CD4-positive, alpha-beta memory T cell (primary cell): ENCODE results near the gene PRRX2. TPM values are rescaled to one million over a fixed set of nuclear protein-coding genes. Genes with fewer than 3 reads are reported as not detected.
"Not testable (repeated sequence)": the region's sequence is repeated elsewhere in the genome, so short reads cannot be mapped to it uniquely, and the experiment has no call there.

Experiments used
- CTCF ChIA-PET: fragments of 350-600 bp; sonication (Branson Sonifier 250); formaldehyde crosslinking; loops from one replicate; lab custom pipeline; 2021; ENCODE audit warnings: inconsistent platforms; ENCODE audit not compliant: partially characterized antibody; lab: Charles Lee
- POLR2A ChIA-PET: fragments of 350-600 bp; sonication (Branson Sonifier 250); formaldehyde crosslinking; loops from one replicate; lab custom pipeline; 2021; ENCODE audit not compliant: partially characterized antibody; lab: Charles Lee
- DNase-seq, 5 donors: peaks; one replicate each; pipeline versions ENCODE4 v3.0.0 to v3.0.0-alpha.2; 2020 to 2022; ENCODE audit warnings: mixed read lengths in 1 of 5
- H3K27ac ChIP-seq: one replicate; pipeline ENCODE4 v1.7.0; 2013; ENCODE audit warnings: low read depth, low read length
- H3K27me3 ChIP-seq: 2 replicates; pipeline ENCODE4 v1.7.0; 2013; ENCODE audit warnings: mild to moderate bottlenecking, low read length, moderate library complexity; ENCODE audit not compliant: insufficient read depth
- H3K36me3 ChIP-seq: 2 replicates; pipeline ENCODE4 v1.7.0; 2013; ENCODE audit warnings: mild to moderate bottlenecking, low read length, moderate library complexity; ENCODE audit not compliant: insufficient read depth
- H3K4me1 ChIP-seq: 2 replicates; pipeline ENCODE4 v1.7.0; 2013; ENCODE audit warnings: mild to moderate bottlenecking, low read length, moderate library complexity; ENCODE audit not compliant: insufficient read depth
- H3K4me3 ChIP-seq, 2 donors: one replicate each; pipeline ENCODE4 v1.7.0; 2013; ENCODE audit warnings: low read length in 2 of 2, mild to moderate bottlenecking in 1 of 2
- H3K9me3 ChIP-seq, 2 donors: one replicate each; pipeline ENCODE4 v1.7.0; 2013; ENCODE audit warnings: low read length in 2 of 2, control low read depth in 1 of 2; ENCODE audit not compliant: control insufficient read depth in 1 of 2
- H3K27ac Mint-ChIP-seq, 7 donors: one replicate each; pipeline ENCODE4 v1.8.0; 2020 to 2021; ENCODE audit warnings: mixed read lengths in 7 of 7, mild to moderate bottlenecking in 6 of 7, inconsistent platforms in 3 of 7, moderate library complexity in 3 of 7
- H3K27me3 Mint-ChIP-seq, 2 donors: one replicate each; pipeline ENCODE4 v1.8.0; 2020 to 2021; ENCODE audit warnings: mixed read lengths in 2 of 2
- H3K36me3 Mint-ChIP-seq, 2 donors: one replicate each; pipeline ENCODE4 v1.8.0; 2020 to 2021; ENCODE audit warnings: mixed read lengths in 2 of 2, inconsistent platforms in 1 of 2, mild to moderate bottlenecking in 1 of 2
- H3K4me1 Mint-ChIP-seq, 4 donors: one replicate each; pipeline ENCODE4 v1.8.0; 2020 to 2021; ENCODE audit warnings: mixed read lengths in 4 of 4, mild to moderate bottlenecking in 1 of 4
- H3K4me3 Mint-ChIP-seq, 8 donors: one replicate each; pipeline ENCODE4 v1.8.0; 2020 to 2021; ENCODE audit warnings: mixed read lengths in 8 of 8, mild to moderate bottlenecking in 7 of 8, moderate library complexity in 6 of 8, inconsistent platforms in 3 of 8
- H3K9me3 Mint-ChIP-seq, 8 donors: one replicate each; pipeline ENCODE4 v1.8.0; 2020 to 2021; ENCODE audit warnings: mixed read lengths in 8 of 8, mild to moderate bottlenecking in 5 of 8, inconsistent platforms in 3 of 8, moderate library complexity in 1 of 8
- intact Hi-C: fragments of 100-400 bp; cut with micrococcal nuclease; formaldehyde crosslinking; loops from one replicate; pipeline ENCODE4 v1.15.1; 2023
- polyA plus RNA-seq, 2 donors: library from polyadenylated mRNA; unstranded; fragments of 300-500 nt; fragmentation: Illumina TruSeq; gene quantifications; one replicate each; pipeline ENCODE4 v1.2.3, GENCODE V29; 2021
- total RNA-seq, 2 experiments: library from RNA; stranded (reverse); gene quantifications; one replicate each; pipeline ENCODE4 v1.2.3, GENCODE V29; 2021

PRRX2 gene
- total and polyA plus RNA-seq, 4 experiments from 2014 or later = not detected

- Histone ChIP-seq H3K9me3 (no peaks in the 10 kb centered on the region), H3K27me3 (no peaks in the 10 kb centered on the region), H3K27ac (no peak overlapping the region), H3K4me3 (no peak overlapping the region), H3K4me1 (peaks cover 10% of the 10 kb centered on the region), H3K36me3 (peaks cover 59% of the 10 kb centered on the region)
- peak overlapping the region in 3 of 7 donors; percentile 13 to 79 (median 68) for H3K27ac Mint-ChIP-seq
- no peak overlapping the region for H3K4me3 Mint-ChIP-seq
- intact Hi-C loops = no loop called here
- CTCF ChIA-PET = no interaction called here
- peaks cover 0 to 2% (median 0%) of the 10 kb centered on the region in 8 donors for H3K9me3 Mint-ChIP-seq
- POLR2A ChIA-PET = no interaction called here
- H3K36me3 Mint-ChIP-seq = peaks cover 13 to 65% of the 10 kb centered on the region in 2 donors
- no peaks in the 10 kb centered on the region for H3K27me3 Mint-ChIP-seq
- no peak for DNase-seq
- H3K4me1 Mint-ChIP-seq = peaks cover 13 to 33% (median 23%) of the 10 kb centered on the region in 4 donors
Observed at GRCh38 chr9:129635099-129636065, 30.1 kb upstream of the PRRX2 start.

GRCh38 chr9:129636343-129636742, 29.1 kb upstream of the PRRX2 start:
- H3K9me3 Mint-ChIP-seq, H3K27me3 Mint-ChIP-seq, H3K27ac ChIP-seq, H3K9me3 ChIP-seq, intact Hi-C loops, H3K4me3 ChIP-seq, H3K27ac Mint-ChIP-seq, DNase-seq, H3K4me3 Mint-ChIP-seq, H3K27me3 ChIP-seq, POLR2A ChIA-PET: not testable (repeated sequence)
- CTCF ChIA-PET = interaction anchor here (7.7 kb wide), 1 partner anchor 12 kb away, joined by 75 read pairs; the partner anchor contains the start of gene NTMT1
- peaks cover 53% of the 10 kb centered on the region for H3K36me3 ChIP-seq
- Mint-ChIP-seq H3K36me3 (peaks cover 13 to 63% of the 10 kb centered on the region in 2 donors), H3K4me1 (peaks cover 16 to 32% (median 24%) of the 10 kb centered on the region in 4 donors)
- peaks cover 19% of the 10 kb centered on the region for H3K4me1 ChIP-seq

GRCh38 chr9:129637102-129637501, 28.3 kb upstream of the PRRX2 start:
- POLR2A ChIA-PET = no interaction called here
- no peaks in the 10 kb centered on the region for H3K27me3 Mint-ChIP-seq
- H3K27me3 ChIP-seq = no peaks in the 10 kb centered on the region
- H3K36me3 Mint-ChIP-seq = peaks cover 13 to 58% of the 10 kb centered on the region in 2 donors
- H3K27ac Mint-ChIP-seq = peak overlapping the region in 1 of 7 donors; percentile 52
- H3K4me1 ChIP-seq = peaks cover 22% of the 10 kb centered on the region
- CTCF ChIA-PET = interaction anchor here (1.2 to 7.7 kb wide), 3 partner anchors 13 to 505 kb away, joined by 3 to 75 read pairs (median 6); partner anchors contain the start of gene NTMT1
- peaks cover 12 to 27% (median 19%) of the 10 kb centered on the region in 4 donors for H3K4me1 Mint-ChIP-seq
- H3K27ac ChIP-seq = no peak overlapping the region
- no peaks in the 10 kb centered on the region for H3K9me3 ChIP-seq
- intact Hi-C loops = no loop called here
- no peak for DNase-seq
- peaks cover 0 to 2% (median 0%) of the 10 kb centered on the region in 8 donors for H3K9me3 Mint-ChIP-seq
- H3K36me3 ChIP-seq = peaks cover 53% of the 10 kb centered on the region
- H3K4me3 Mint-ChIP-seq = no peak overlapping the region
- H3K4me3 ChIP-seq = no peak overlapping the region

GRCh38 chr9:129637673-129638439, 27.6 kb upstream of the PRRX2 start:
- peaks cover 51% of the 10 kb centered on the region for H3K36me3 ChIP-seq

GRCh38 chr9:129639034-129639630, 26.3 kb upstream of the PRRX2 start:
- H3K4me1 Mint-ChIP-seq = peaks cover 10 to 33% (median 20%) of the 10 kb centered on the region in 4 donors
- peaks cover 9 to 38% of the 10 kb centered on the region in 2 donors for H3K36me3 Mint-ChIP-seq
- Histone ChIP-seq H3K9me3 (no peaks in the 10 kb centered on the region), H3K27me3 (no peaks in the 10 kb centered on the region), H3K27ac (no peak overlapping the region), H3K4me1 (peaks cover 26% of the 10 kb centered on the region), H3K36me3 (peaks cover 42% of the 10 kb centered on the region), H3K4me3 (no peak overlapping the region)
- peak overlapping the region in 1 of 7 donors; percentile 89 for H3K27ac Mint-ChIP-seq
- DNase-seq = no peak
- intact Hi-C loops = no loop called here
- CTCF ChIA-PET = interaction anchor here (0.8 to 7.7 kb wide), 4 partner anchors 9 to 604 kb away, joined by 3 to 75 read pairs (median 6); partner anchors contain the start of gene NTMT1
- POLR2A ChIA-PET = interaction anchor here (0.6 to 5.5 kb wide), 2 partner anchors 13 to 16 kb away, joined by 3 to 55 read pairs; partner anchors contain the start of gene NTMT1
- H3K9me3 Mint-ChIP-seq = peaks cover 0 to 2% (median 0%) of the 10 kb centered on the region in 8 donors
- H3K27me3 Mint-ChIP-seq = no peaks in the 10 kb centered on the region
- no peak overlapping the region for H3K4me3 Mint-ChIP-seq

More at GRCh38 chr9:129637673-129638439, 27.6 kb upstream of the PRRX2 start:
- Histone ChIP-seq H3K9me3 (no peaks in the 10 kb centered on the region), H3K27ac (no peak overlapping the region), H3K4me3 (no peak overlapping the region), H3K4me1 (peaks cover 26% of the 10 kb centered on the region), H3K27me3 (no peaks in the 10 kb centered on the region)
- DNase-seq = no peak
- intact Hi-C loops = no loop called here
- CTCF ChIA-PET = interaction anchor here (1.2 to 7.7 kb wide), 3 partner anchors 13 to 506 kb away, joined by 3 to 75 read pairs (median 6); partner anchors contain the start of gene NTMT1
- POLR2A ChIA-PET = no interaction called here
- H3K36me3 Mint-ChIP-seq = peaks cover 9 to 50% of the 10 kb centered on the region in 2 donors
- H3K9me3 Mint-ChIP-seq = peaks cover 0 to 2% (median 0%) of the 10 kb centered on the region in 8 donors
- peaks cover 10 to 33% (median 20%) of the 10 kb centered on the region in 4 donors for H3K4me1 Mint-ChIP-seq
- H3K4me3 Mint-ChIP-seq = peak overlapping the region in 3 of 8 donors; percentile 23 to 44 (median 30)
- no peaks in the 10 kb centered on the region for H3K27me3 Mint-ChIP-seq
- H3K27ac Mint-ChIP-seq = peak overlapping the region in 4 of 7 donors; percentile 6 to 87 (median 56)

- Histone ChIP-seq H3K9me3 (no peaks in the 10 kb centered on the region), H3K27me3 (no peaks in the 10 kb centered on the region), H3K36me3 (peaks cover 37% of the 10 kb centered on the region), H3K27ac (no peak overlapping the region), H3K4me3 (no peak overlapping the region), H3K4me1 (peaks cover 26% of the 10 kb centered on the region)
- Mint-ChIP-seq H3K27ac (peak overlapping the region in 4 of 7 donors; percentile 22 to 89 (median 58)), H3K9me3 (peaks cover 0 to 2% (median 0%) of the 10 kb centered on the region in 8 donors), H3K36me3 (peaks cover 8 to 35% of the 10 kb centered on the region in 2 donors), H3K4me3 (peak overlapping the region in 7 of 8 donors; percentile 35 to 85 (median 61)), H3K4me1 (peaks cover 10 to 33% (median 20%) of the 10 kb centered on the region in 4 donors), H3K27me3 (no peaks in the 10 kb centered on the region)
- POLR2A ChIA-PET = interaction anchor here (0.6 to 5.5 kb wide), 2 partner anchors 14 to 17 kb away, joined by 3 to 55 read pairs; partner anchors contain the start of gene NTMT1
- intact Hi-C loops = no loop called here
- DNase-seq = no peak
- CTCF ChIA-PET = interaction anchor here (0.8 to 7.7 kb wide), 5 partner anchors 10 to 604 kb away, joined by 3 to 75 read pairs (median 7); partner anchors contain the start of gene NTMT1
Observed at GRCh38 chr9:129639756-129640085, 25.7 kb upstream of the PRRX2 start.
